Jurkat, Clone E6-1 (cell line): ENCODE measurements around the gene NLRC5.
"Not testable (repeated sequence)": the region's sequence is repeated elsewhere in the genome, so short reads cannot be mapped to it uniquely, and the experiment has no call there.

Source experiments
- DNase-seq: peaks from one replicate; pipeline ENCODE4 v3.0.0-alpha.2; 2011; ENCODE audit warnings: low read depth, low spot score
- H3K4me3 ChIP-seq: 2 replicates; pipeline ENCODE4 v1.5.1; 2011; ENCODE audit warnings: mild to moderate bottlenecking, low read length, control low read depth, moderate library complexity

The NLRC5 gene

GRCh38 chr16:56997264-56997663 lies 7.9 kb downstream of the NLRC5 start:
- DNase-seq: no peak
- no peak overlapping the region for H3K4me3 ChIP-seq

DNA sequence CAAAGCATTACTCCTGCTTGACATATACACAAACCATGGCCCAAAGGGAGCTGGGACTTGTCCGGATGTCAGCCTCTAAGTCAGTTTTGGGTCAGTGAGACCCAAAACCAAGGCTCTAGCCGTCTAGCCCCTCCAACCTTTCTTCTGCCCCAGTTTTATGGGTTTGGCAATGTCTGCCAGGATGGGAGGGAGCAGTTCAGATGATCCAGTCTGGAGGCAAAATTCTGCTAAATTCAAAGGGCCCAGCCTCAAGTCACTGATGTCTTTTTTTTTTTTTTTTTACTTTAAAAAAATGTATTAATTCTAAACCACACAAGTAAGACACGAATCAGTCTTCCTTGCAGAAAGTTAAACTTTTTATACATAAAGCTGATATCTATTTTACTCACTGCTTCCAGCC lies 8.6 kb downstream of the NLRC5 start:
- DNase-seq: no peak
- H3K4me3 ChIP-seq: no peak overlapping the region

GRCh38 chr16:56998352-56998751 lies 9.0 kb downstream of the NLRC5 start:
- no peak for DNase-seq
- H3K4me3 ChIP-seq: no peak overlapping the region

DNA sequence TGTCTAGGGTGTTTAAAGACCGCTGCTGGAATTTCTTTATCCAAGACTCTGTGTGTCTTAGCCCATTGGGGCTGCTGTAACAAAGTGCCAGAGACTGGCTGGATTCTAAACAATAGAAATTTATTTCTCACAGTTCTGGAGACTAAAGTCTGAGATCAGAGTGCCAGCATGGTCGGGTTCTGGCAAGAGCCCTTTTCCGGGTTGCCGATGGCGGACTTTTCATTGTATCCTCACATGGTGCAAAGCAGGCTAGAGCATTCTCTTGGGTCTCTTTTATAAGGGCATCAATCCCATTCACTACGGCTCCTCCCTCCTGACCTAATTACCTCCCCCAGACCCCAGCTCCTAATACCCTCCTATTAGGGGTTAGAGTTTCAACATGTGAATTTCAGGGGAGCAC lies 9.5 kb downstream of the NLRC5 start:
- no peak overlapping the region for H3K4me3 ChIP-seq
- DNase-seq: no peak

DNA sequence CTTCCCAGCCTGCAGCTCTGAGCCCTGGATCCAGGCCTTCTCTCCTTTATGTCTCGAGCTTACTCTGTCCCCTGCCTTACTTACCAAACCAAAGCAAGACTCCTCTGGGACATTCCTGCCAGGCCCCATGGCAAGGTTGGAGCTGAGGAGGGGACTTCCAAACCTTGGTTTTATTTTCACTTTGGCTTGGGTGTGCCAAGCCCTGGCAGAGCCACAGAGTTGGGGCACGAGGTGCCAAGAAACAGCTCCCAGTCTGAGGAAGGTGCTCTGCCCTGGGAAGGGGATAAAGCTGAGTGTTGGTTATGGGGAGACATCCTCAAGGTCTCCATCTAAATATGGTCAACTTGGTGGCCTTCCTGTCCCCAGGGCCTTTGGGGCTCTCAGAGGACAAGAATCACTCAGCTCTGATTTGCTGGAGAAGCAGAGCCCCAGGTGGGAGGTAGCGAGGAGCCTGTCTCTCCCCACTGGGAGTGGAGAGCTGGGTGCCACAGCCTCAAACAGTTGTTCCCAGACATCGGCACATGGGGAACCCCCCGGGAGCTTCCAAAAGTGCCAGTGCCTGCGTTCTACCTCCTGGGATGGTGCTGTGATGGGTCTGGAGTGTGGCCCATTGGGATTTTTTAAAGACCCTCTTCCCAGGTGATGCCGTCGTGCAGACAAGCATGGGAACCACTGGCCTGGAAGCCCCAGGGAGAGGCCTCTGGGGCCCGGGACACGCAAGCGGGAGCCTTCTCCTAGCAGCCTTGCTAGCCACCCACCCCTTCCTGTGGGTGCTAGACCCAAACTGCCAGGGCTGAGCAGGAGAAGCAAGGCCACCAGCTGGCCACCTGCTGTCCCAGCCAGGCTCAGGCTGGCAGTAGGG lies 10.3 kb downstream of the NLRC5 start:
- no peak for DNase-seq
- H3K4me3 ChIP-seq: no peak overlapping the region

GRCh38 chr16:57000271-57001025 lies 11.1 kb downstream of the NLRC5 start:
- H3K4me3 ChIP-seq: no peak overlapping the region
- no peak for DNase-seq

DNA sequence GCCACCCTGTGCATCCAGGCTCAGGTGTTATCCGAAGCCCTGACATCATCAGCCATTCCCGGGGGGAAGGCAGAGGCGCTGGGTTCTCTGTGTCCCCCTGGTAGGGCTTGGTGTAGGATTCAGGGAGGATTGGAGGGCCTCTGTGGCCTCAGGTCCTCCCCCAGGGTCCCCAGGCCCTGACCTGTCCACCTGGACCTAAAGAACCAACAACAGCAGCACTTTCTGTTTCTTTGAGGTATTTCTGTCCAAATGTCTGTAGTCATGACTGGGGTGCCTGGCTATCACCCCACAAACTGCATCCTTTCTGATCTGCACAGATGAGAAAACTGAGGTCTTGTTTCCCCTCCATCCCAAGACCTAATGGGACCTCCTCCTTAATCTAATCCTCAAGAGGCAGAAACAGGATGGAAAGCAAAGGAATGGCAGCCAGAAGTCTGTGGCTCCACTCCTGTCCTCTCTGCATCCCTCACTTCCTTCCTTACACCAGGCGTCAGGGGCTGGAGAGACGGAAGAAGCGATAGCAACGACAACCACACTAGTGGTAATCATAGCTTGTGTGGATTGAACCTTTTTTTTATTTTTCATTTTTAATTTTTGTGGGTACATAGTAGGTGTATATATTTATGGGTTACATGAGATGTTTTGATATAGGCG lies 11.8 kb downstream of the NLRC5 start:
- DNase-seq: no peak
- no peak overlapping the region for H3K4me3 ChIP-seq

DNA sequence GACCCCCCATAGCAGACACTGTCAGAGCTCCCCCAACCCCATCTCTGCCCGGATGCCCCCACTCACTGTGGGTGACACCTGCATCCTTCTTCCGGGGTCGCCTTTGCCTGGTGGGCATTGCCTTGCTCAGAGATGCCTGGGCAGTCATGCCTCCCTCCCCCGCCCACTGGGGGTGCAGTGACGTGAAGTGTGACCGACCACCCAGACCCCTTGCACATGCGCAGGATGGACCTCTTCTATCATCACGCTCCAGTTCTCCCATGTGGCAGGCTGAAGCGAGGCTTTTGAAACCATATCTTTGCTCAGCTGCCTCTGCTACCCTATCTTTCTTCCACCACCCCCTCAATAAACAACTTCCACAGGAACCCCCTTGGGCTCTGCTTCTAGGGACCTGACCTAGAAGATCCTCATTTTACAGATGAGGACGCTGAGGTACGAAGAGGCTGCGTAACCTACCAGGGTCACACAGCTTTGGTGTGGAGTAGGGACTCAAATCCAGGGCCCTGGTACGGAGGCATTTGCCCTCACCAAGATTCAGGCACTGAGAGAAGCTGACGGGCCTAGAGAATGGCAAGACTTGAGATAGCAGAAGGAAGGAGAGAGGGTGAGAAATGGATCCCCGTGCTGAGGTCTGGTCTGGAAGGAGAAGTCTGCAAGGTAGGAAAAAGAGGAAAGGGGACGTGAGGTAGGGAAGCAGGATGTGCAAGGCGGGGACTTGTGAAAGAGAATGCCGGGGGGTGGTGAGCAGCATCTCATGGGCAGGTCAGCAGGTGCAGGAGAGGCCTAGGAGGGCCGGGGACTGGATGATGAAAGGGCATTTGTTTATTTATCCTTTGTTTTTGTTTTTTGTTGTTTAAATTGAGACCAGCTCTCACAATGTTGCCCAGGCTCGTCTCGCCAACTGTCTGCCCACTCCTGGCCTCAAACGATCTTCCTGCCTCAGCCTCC lies 14.4 kb downstream of the NLRC5 start:
- no peak overlapping the region for H3K4me3 ChIP-seq
- DNase-seq: no peak

GRCh38 chr16:57004387-57005250 lies 15.3 kb downstream of the NLRC5 start:
- DNase-seq: no peak
- no peak overlapping the region for H3K4me3 ChIP-seq

DNA sequence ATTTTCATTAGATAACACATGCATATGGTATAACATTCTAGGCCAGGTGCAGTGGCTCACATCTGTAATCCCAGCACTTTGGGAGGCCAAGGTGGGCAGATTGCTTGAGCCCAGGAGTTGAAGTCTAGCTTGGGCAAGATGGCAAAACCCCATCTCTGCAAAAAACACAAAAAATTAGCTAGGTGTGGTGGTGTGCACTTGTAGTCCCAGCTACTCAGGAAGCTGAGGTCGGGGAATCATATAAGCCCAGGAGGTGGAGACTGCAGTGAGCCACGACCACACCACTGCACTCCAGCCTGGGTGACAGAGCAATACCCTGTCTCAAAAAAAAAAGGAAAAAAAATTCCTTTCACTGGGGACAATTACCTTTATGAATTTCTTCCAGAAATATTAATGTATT lies 16.2 kb downstream of the NLRC5 start:
- DNase-seq, H3K4me3 ChIP-seq: not testable (repeated sequence)

- no peak for DNase-seq
- H3K4me3 ChIP-seq: no peak overlapping the region
Observed at GRCh38 chr16:57007050-57007449, 17.7 kb downstream of the NLRC5 start.

DNA sequence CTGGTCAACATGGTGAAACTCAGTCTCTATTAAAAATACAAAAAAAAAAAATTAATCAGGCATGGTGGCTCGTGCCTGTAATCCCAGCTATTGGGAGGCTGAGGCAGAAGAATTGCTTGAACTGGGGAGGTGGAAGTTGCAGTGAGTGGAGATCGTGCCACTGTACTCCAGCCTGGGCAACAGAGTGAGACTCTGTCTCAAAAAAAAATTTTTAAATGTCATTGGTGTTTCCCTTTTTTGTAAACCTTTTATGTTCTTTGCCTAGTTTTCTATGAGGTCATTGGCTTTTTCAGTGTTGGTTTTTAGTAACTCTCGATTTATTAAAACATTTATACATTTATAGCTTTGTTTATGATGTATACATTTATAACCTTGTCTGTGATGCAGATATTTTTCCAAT lies 18.2 kb downstream of the NLRC5 start:
- no peak for DNase-seq
- H3K4me3 ChIP-seq: no peak overlapping the region

- no peak overlapping the region for H3K4me3 ChIP-seq
- DNase-seq: no peak
Observed at GRCh38 chr16:57008440-57008839, 19.1 kb downstream of the NLRC5 start.

- no peak overlapping the region for H3K4me3 ChIP-seq
- no peak for DNase-seq
Observed at GRCh38 chr16:57009643-57010170, 20.4 kb downstream of the NLRC5 start.

GRCh38 chr16:57012353-57012752 lies 23.0 kb downstream of the NLRC5 start:
- no peak overlapping the region for H3K4me3 ChIP-seq
- DNase-seq: no peak

DNA sequence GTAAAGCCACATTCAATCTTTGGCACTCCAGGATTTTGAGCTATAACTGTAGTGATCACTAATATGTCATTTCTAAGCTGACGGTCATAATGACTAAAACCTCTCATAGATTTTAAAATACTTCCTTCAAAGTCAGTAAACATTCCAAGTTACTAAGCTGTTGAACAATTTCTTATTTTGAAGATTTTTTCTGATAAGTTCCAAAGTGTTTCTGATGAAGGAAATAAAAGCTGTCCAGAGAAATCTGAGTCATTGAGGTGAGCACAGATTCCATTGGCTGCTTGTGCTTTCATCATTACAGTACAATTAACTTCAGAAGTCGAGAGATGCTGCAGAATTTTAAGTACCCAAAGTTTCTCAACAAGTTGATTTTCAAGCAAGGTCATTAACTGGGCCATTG lies 23.9 kb downstream of the NLRC5 start:
- DNase-seq: no peak
- no peak overlapping the region for H3K4me3 ChIP-seq

DNA sequence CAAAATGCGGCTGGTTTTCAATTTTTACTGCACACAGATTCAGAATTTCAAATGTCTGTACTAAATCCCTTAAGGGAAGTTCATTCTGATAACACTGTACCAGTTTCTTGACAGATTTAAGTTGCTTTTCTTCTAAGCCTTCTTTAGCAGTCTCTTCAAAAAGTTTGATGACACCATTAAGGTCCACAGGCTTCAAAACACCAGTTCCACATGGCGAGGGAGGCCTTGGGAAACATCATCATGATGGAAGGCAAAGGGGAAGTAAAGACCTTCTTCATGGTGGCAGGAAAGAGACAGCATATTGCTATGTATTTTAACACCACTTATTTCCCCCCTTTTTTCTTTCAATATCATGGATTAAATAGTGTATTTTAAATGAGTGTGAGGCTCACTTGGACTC lies 24.5 kb downstream of the NLRC5 start:
- no peak overlapping the region for H3K4me3 ChIP-seq
- no peak for DNase-seq

- DNase-seq: no peak
- no peak overlapping the region for H3K4me3 ChIP-seq
Observed at GRCh38 chr16:57016301-57016700, 26.9 kb downstream of the NLRC5 start.
